Femur (tissue), 1 donor: ENCODE measurements around the gene GNPTAB.
A peak's percentile ranks its signal among the peaks of the same experiment; 100 is the strongest.
"Not testable (repeated sequence)": the region's sequence is repeated elsewhere in the genome, so short reads cannot be mapped to it uniquely, and the experiment has no call there.

Experiments used
- DNase-seq: peaks from one replicate; pipeline ENCODE4 v3.0.0-alpha.2; 2017

The GNPTAB gene

DNA sequence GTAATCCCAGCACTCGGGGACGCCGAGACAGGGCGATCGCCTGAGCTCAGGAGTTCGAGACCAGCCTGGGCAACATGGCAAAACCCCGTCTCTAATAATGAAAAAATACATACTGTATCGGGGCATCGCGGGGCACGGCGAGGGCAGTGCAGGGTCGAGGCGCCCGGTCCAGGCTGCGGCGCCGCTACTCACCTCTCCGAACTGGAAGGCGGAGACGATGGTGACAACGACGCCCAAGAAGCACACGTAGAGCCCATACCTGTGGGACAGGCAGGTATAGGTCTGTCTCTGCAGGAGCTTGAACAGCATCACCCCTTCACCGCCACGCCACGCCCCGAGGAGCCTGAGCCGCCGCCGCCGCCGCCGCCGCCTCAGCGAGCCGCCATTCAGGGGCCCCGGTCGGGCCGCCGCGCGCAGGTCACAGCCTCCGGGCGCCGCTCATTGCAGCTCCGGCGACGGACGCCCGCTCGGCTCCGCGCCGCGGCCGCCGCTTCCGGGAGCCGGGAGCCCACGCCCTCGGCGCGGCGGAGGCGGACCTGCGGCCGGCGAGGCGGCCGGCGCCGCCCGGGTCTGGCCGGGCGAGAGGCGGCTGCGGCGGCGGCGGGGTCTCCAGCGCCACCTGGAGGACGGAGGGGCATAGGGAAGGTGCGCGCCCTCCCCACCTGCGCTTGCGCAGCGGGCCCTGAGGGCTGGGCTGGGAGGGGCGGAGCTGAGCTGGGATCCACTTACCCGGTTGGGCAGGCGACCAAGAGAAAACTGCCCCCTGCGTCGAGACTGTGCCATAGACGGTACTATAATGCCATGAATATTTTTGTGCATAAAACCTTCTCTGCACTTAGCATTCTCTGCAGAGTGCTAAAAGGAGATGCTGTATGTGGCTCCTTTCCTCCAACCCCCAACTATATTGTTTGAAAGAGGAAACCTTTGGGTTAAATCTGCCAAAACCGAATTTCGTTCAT lies at the start of gene GNPTAB:
Gene GNPTAB, minus strand, starts transcription at position 593 of the 959 bp plus-strand sequence. Its CDS starts 284 bp downstream, at position 309.
- peak; percentile 95 for DNase-seq

DNA sequence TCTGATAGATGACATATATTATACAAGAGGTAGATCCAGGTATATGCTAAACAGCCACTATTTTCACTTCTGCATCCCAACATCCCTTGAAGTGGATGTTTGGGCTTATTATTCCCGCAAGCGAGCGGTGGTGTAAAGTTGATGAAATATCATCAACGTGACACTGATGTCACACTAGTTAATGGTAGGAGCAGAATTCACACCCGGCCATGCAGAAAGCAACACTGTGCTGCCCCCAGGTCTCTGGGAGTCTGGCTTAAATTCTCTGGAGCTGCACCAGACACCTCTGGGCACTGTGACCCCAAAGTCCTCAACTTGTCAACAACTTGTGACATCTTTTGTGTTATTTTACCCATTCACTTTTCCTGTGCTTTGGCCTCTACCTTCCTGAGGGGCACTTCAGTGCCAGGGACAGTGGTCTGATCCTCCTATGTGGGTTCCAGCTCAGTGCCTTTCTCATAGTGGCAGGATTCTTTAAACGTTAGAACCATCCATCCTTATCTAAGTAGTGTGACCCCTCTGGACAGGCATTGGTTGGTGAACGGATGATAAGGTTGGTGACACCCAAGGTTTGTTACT lies 47.6 kb upstream of the GNPTAB start:
- no peak for DNase-seq

DNA sequence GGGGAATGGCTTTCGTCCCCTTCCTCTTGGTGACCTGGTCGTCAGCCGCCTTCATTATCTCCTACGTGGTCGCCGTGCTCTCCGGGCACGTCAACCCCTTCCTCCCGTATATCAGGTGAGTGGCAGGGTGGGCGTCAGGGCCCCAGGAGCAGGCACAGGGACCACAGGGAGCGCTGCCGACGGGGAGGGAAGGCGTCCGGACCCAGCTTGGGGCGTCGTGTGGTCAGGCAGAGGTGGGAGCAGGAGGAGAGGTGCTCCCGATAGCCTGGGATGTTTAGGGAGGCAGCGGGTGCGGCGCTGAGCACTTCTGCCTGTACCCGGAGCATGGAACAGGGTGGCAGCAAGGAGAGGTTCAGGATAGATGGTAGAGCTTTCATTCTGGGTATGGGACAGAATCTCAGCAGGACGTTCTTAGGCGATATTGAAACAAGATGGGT lies 47.1 kb upstream of the GNPTAB start:
- DNase-seq, result peak; percentile 37

DNA sequence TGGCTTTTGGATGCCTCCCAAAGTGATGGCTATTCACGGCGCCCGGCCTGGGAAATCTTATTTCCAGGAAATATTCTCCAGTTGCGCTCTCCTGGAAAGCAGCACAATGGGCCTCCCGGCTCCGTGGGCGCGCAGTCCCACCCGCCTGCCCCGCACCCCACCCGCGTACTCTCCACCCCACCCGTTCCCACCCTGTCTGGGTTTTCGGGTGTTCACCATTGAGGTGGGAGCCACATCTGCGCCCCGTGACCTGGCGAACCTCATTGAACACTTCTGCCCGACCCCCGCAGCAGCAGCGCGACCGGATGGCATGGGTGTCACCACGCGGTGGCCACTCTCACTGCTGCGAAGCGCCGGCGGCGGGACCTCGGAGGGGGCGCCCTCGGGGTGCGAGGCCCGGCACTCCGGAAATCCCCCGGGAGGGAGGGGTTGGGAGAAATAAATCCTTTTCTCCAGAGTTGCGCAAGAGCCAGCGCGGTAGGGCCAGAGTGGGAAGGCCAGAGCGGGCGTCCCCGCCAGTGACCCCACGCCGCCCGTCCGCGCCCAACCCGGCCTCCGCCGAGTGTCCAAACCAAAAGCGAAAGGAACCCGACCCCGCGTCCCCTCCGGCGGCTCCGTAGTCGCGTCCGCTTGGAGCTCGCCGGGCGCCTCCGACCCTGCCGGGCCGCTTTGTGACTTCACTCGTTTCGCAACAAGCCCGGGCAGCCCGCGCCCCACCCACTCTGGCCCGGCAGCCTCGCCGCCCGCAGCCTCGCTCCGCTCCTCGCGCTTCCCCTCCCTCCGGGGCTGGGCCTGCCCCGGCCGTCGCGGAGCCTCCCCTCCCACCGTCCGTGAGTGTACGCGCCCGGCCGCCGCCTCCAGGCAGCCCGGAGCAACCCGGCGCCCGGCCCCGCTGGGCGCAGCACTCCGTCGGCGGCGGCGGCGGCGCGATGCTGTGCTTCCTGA lies 46.4 kb upstream of the GNPTAB start, which contains the start of gene DRAM1:
Gene DRAM1, plus strand, starts transcription at position 720 of the 945 bp plus-strand sequence. Its CDS starts 210 bp downstream, at position 930.
- peak; percentile 91 for DNase-seq

DNA sequence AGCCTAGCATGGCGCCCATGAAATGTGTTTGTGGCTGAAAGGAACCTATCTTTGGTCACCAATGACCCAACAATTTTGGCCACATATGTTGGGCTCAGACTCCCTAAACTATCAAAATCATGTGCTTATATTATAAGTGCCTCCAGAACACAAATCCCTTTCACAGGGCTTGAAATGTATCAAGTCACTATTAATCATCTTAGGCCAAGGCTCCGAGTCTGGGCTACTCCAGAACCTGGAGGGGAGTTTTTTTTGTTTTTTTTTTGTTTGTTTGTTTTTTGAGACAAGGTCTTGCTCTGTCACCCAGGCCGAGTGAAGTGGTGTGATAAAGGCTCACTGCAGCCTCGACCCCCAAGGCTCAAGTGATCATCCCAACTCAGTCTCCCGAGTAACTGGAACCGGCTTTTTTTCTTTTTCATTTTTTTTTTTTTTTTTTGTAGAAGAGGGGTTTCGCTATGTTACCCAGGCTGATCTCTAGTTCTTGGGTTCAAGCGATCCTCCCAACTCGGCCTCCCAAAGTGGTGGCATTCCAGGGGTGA lies 45.6 kb upstream of the GNPTAB start:
- DNase-seq, result no peak

DNA sequence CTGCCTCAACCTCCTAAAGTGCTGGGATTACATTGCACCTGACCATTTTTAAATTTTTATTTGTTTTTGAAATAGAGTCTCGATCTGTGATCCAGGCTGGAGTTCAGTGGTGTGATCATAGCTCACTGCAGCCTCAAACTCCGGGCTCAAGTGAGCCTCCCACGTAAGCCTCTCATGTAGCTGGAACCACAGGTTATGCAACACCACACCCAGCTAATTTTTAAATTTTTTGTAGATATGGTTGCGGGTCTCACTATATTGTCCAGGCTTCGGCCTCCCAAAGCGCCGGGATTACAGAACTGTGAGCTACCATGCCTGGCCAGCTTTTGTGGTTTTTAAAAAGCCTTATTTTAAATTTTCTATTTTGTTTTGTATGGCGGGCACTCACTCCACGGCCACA lies 44.4 kb upstream of the GNPTAB start:
- DNase-seq, result no peak

DNA sequence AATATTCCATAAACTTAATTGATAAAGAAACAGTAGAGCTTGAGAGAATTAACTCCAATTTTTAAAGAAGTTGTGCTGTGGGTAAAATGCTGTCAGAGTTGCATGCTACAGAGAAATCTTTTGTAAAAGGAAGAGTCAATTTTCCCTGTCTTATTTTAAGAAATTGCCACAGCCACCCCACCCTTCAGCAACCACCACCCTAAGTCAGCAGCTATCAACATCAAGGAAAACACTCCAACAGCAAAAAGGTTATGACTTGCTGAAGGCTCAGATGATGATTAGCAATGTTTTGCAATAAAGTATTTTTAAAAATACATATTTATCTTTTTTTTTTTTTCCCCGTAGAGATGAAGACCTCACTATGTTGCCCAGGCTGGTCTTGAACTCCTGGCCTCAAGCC lies 40.2 kb upstream of the GNPTAB start:
- DNase-seq, result no peak

DNA sequence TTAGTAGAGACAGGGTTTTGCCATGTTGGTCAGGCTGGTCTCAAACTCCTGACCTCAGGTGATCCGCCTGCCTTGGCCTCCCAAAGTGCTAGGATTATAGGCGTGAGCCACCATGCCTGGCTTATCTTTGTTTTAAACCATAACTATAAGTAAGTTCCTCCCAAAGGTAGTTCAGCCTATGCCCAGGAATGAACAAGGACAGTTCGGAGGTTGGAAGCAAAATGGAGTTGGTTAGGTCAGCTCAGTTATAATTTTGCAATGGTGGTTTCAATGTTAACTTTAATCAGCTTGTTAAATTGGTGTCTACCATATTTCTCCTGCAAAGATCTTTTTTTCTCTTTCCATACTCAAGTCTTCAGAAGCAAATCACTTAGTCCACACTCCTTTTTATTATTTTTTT lies 36.9 kb upstream of the GNPTAB start:
- DNase-seq, result not testable (repeated sequence)

DNA sequence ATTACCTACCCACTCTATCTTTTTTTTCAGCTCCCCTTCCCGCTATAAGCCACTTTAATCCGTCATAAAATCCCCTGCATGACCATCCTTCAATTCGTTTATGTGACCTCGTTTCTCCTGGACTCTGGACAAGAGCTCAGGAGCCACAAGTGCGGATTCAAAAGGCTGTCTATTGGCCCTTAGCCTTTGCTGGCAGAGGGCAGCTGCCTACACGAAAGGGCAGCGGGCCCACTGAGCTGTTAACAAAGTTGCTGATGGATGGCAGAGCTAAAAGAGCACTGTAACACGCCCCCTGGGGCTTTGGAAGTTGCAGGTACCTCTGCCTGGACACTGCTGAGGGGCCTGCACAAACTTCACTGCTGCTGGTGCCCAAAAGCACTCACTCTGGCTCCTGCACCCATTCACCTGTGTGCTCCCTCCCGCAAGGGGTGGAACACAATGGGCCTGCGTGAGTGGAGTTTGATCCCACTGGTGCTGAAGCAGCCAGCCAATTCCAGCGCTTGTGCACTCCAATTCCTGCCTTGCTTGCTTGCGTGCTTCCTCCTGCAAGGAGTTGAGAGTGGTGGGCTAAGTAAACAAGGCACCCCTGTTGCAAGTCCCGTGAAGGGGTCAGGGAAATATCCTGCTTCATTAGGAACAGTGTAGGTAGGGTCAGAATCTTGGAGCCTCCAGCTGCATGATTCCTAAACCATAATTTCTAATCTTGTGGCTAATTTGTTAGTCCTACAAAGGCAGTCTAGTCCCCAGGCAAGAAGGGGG lies 36.0 kb upstream of the GNPTAB start:
- no peak for DNase-seq

GRCh38 chr12:101863981-101864380 lies 33.2 kb upstream of the GNPTAB start:
- DNase-seq, result no peak

DNA sequence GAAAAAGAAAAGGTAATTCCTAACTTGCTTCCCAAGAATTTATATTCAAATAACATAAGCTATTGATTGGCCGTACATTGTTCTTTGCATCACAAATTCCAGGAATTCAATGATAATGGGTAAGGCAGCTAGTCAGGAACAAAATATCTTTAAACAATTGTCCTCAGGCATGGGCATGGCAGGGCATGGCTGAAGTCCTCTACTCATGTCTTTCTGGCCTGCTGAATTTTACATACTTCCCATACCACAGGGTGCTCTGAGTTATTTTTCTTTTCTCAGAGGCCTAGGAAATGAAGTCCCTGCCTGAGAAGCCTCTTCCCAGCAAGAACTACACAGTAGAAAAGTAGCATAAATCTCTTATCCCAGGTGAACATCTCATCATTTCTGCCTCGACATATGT lies 31.5 kb upstream of the GNPTAB start:
- DNase-seq, result no peak

DNA sequence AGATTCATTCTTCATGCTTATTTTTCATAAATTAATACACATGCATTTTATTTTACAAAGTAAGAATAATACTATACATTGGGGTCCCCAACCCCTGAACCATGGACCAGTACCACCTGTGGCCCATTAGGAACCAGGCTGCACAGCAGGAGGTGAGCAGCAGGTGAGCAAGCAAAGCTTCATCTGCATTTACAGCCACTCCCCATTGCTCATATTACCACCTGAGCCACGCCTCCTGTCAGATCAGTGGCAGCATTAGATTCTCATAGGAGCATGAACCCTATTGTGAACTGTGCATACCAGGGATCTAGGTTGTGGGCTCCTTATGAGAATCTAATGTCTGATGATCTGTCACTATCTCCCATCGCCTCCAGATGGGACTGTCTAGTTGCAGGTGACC lies 30.9 kb upstream of the GNPTAB start:
- DNase-seq, result not testable (repeated sequence)

DNA sequence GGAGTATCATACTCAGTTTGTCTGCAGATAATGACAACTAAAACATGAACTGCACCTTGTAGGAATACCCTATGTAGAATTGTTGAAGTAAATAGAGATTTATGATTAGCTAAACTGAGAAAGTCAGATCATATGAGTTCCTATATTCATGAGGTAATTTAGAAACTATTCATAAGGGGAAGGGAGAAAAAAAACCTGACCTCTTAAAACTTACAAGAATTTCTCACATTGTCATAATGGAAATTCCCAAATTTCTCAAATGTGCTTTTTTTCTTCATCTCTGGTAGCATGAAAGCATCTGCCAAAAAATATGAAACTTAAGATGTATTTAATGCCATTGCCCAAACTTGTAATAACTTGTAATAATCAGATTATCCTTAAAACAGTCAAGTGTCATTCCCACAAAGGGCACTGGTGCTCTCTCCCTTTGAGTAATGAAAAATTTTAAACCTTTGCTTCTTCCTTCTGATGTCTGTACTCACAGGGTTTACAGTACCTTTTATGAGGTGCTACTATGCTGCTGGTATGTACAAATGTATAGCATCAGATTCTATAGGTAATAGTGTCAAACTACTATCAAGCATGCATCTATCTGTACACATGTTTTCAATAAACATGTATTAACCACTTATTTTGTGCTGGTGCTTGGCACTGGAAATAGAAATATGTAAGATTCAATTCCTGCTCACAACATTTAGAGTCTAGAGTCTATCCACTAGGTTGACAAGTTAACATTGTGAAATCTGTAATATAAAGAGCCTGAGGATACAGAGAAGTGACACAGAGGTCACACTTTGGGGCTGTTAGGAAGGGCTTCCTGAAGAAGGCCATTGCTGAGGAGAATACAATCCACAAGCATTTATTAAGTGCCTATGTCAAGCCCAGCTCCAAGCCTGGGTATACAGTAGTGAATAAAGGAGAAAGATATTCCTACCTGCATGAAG lies 29.2 kb upstream of the GNPTAB start:
- no peak for DNase-seq

DNA sequence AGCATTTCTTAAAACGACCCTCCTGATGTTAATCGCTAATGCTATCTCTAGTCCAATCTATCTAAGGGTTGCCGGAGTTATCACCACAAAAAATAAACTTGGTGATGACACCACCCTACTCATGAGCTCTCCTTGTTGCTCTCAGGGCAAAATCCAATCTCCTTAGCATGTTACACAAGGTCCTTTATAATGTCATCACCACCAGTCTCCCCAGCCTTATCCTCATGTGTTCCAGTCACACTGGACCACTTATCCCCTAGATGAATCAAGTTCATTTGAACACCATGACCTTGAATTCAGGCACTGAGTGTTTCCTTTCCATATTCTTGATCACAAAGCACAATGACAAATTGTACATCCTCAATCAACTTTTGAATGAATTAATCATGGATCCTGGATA lies 27.6 kb upstream of the GNPTAB start:
- no peak for DNase-seq

- no peak for DNase-seq
Measured at GRCh38 chr12:101857043-101857558, 26.3 kb upstream of the GNPTAB start.

DNA sequence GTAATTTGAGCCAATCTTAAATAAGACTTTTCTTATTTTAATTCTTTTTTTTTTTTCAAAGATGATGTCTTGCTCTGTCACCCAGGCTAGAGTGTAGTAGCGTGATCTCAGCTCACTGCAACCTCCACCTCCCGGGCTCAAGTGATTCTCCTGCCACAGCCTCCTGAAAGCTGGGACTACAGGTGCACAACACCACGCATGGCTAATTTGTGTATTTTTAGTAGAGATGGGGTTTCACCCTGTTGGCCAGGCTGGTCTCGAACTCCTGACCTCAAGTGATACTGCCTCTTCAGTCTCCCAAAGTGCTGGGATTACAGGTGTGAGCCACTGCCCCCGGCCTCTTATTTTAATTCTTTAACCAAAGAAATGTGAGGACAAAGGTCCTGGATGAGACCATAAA lies 25.9 kb upstream of the GNPTAB start:
- DNase-seq, result not testable (repeated sequence)

DNA sequence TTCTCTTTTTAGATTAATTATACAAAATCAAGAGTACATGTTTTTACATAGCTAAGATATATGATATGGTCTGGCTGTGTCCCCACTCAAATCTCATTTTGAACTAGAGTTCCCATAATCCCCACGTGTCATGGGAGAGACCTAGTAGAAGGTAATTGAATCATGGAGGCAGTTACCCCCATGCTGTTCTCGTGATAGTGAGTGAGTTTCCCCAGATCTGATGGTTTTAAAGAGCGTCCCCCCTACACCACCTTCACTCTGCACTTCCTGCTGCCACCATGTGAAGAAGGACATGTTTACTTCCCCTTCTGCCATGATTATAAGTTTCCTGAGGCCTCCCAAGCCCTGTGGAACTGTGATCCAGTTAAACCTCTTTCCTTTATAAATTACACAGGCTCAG lies 25.2 kb upstream of the GNPTAB start:
- DNase-seq, result no peak

- DNase-seq, result peak; percentile 27
Measured at GRCh38 chr12:101855364-101855884, 24.7 kb upstream of the GNPTAB start.

DNA sequence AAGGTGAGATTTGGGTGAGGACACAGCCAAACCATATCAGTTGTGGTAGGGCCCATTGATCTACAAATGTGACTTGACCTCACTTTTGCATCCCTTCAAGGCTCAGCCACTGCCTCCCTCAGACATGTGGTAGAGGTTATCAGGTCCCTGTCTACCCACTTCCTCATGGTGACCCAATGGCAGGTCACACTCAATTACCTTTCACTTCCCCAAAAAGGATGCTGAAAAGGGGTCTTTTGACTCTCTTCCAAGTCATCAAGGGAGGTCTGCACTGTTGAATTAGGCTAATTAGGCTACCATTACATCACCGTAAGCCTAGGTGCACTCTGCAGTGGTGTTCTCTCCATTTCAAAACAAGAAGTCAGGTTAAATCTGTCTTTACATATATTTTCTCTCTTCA lies 24.0 kb upstream of the GNPTAB start:
- no peak for DNase-seq

- DNase-seq, result no peak
Measured at GRCh38 chr12:101852998-101853397, 22.2 kb upstream of the GNPTAB start.
